HFFc6 (cell line): ENCODE measurements around the gene STOML1. TPM values are rescaled to one million over a fixed set of nuclear protein-coding genes. Genes with fewer than 3 reads are reported as not detected.

ENCODE experiments used
- DNase-seq: peaks from one replicate; pipeline ENCODE4 v3.0.0-alpha.2; 2018
- H3K27ac Mint-ChIP-seq: 2 replicates; pipeline ENCODE4 v1.8.0; 2020; ENCODE audit warnings: mild to moderate bottlenecking, mixed read lengths
- H3K27me3 Mint-ChIP-seq: 2 replicates; pipeline ENCODE4 v1.8.0; 2021; ENCODE audit warnings: mild to moderate bottlenecking, moderate library complexity, mixed read lengths; ENCODE audit not compliant: insufficient read depth
- H3K36me3 Mint-ChIP-seq: 2 replicates; pipeline ENCODE4 v1.8.0; 2021; ENCODE audit warnings: low read depth, mixed read lengths
- H3K4me1 Mint-ChIP-seq: 2 replicates; pipeline ENCODE4 v1.8.0; 2020; ENCODE audit warnings: low read depth, mixed read lengths
- H3K4me3 Mint-ChIP-seq: 2 replicates; pipeline ENCODE4 v1.8.0; 2020; ENCODE audit warnings: mild to moderate bottlenecking, moderate library complexity, mixed read lengths
- H3K9me3 Mint-ChIP-seq: 2 replicates; pipeline ENCODE4 v1.8.0; 2020; ENCODE audit warnings: mild to moderate bottlenecking, mixed read lengths
- CTCF ChIP-seq: fragments of 200-600 bp; sonication (generic); IDR thresholded peaks from 2 replicates; pipeline ENCODE4 v1.5.0; 2021; ENCODE audit warnings: antibody characterized with exemption, mild to moderate bottlenecking
- total RNA-seq, 6 experiments: library from RNA; stranded (reverse); fragmentation: NEBNext Ultra II Directional; extraction: Animal tissue kit (Norgen Biotek cat#: 25700); gene quantifications; 2 replicates in 1 of 6; 3 replicates in 5 of 6; pipeline ENCODE4 v1.2.3, GENCODE V29; 2021

Gene STOML1
- total RNA-seq, 6 experiments from 2014 or later: 21.4 to 30.6 (median 24.7) TPM

GRCh38 chr15:73993211-73993994, 1.3 kb upstream of the STOML1 start:
- DNase-seq: no peak
- Mint-ChIP-seq H3K27me3 (no peaks in the 10 kb centered on the region; the same call in 1 of the 2 replicates), H3K4me1 (peaks cover 68% of the 10 kb centered on the region), H3K4me3 (peak overlapping the region; percentile 98), H3K27ac (peak overlapping the region; percentile 82), H3K9me3 (no peaks in the 10 kb centered on the region), H3K36me3 (peaks cover 7% of the 10 kb centered on the region; the same call in 1 of the 2 replicates)
- no peak for TF ChIP-seq CTCF

DNA sequence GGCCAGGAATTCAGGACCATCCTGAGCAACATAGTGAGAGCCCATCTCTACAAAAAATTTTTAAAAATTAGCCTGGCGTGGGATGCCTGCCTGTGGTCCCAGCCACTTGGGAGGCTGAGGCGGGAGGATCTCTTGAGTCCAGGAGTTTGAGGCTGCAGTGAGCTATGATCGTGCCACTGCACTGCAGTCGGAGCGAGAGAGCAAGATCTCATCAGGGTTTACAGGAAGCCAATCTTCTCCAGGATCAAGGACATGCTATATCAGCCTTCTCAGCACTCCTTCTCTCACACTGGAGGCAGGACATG, 451 bp upstream of the STOML1 start:
- H3K36me3 Mint-ChIP-seq: peaks cover 7% of the 10 kb centered on the region; the same call in 1 of the 2 replicates
- H3K9me3 Mint-ChIP-seq: no peaks in the 10 kb centered on the region
- no peaks in the 10 kb centered on the region; the same call in 1 of the 2 replicates for H3K27me3 Mint-ChIP-seq
- H3K4me3 Mint-ChIP-seq: peak overlapping the region; percentile 59
- H3K27ac Mint-ChIP-seq: peak overlapping the region; percentile 43; the same call in 1 of the 2 replicates
- peaks cover 75% of the 10 kb centered on the region for H3K4me1 Mint-ChIP-seq
- DNase-seq: no peak
- peak; percentile 54 for TF ChIP-seq CTCF

- no peaks in the 10 kb centered on the region for H3K9me3 Mint-ChIP-seq
- H3K27ac Mint-ChIP-seq: peak overlapping the region; percentile 71
- no peaks in the 10 kb centered on the region; the same call in 1 of the 2 replicates for H3K27me3 Mint-ChIP-seq
- no peak for DNase-seq
- peaks cover 75% of the 10 kb centered on the region for H3K4me1 Mint-ChIP-seq
- H3K4me3 Mint-ChIP-seq: peak overlapping the region; percentile 89
- peaks cover 7% of the 10 kb centered on the region; the same call in 1 of the 2 replicates for H3K36me3 Mint-ChIP-seq
- TF ChIP-seq CTCF: no peak
Measured at GRCh38 chr15:73991260-73991659, 835 bp downstream of the STOML1 start.

DNA sequence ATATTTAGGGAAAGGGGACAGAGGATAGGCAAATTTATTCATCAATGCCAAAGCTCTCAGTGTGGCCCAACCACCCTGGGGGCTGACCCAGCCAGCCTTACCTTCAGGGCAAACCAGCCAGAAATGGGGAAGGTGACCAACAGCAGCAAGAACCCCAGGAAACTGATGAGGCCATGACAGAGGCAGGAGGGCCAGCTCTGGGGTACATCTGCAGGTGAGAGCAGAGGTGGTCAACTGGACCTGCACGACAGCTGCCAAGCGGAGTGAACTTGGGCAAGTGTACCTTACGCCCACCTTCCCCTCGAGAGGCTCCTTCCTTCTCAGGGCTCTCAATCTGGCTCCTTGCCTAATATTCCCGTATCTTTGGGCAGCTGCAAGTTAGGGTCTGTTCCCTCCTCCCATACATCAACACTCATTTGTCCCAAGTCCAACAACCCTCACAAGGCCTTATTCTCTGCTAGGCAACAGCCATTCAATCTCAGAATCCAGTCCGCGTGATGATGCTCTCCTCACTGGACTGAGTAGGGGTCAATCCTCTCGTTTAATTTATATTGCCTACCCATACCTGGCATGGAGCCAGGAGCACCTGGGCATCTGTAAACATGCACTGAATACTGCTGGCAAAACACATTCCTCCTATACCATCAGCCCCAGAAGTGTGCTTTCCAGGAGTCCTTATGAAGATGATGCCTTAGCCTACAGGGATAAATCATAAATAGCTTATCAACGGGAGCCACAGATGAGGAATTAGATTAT, 1.7 kb downstream of the STOML1 start:
- Mint-ChIP-seq H3K4me1 (peaks cover 77% of the 10 kb centered on the region), H3K9me3 (no peaks in the 10 kb centered on the region), H3K27ac (no peak overlapping the region; the same call in 1 of the 2 replicates), H3K4me3 (peak overlapping the region; percentile 89; the same call in 1 of the 2 replicates), H3K27me3 (no peaks in the 10 kb centered on the region; the same call in 1 of the 2 replicates), H3K36me3 (peaks cover 7% of the 10 kb centered on the region; the same call in 1 of the 2 replicates)
- DNase-seq: no peak
- no peak for TF ChIP-seq CTCF

GRCh38 chr15:73989001-73989798, 2.9 kb downstream of the STOML1 start:
- peak; percentile 86 for DNase-seq
- peaks cover 81% of the 10 kb centered on the region for H3K4me1 Mint-ChIP-seq
- H3K27me3 Mint-ChIP-seq: no peaks in the 10 kb centered on the region; the same call in 1 of the 2 replicates
- H3K36me3 Mint-ChIP-seq: peaks cover 6% of the 10 kb centered on the region; the same call in 1 of the 2 replicates
- TF ChIP-seq CTCF: no peak
- no peaks in the 10 kb centered on the region for H3K9me3 Mint-ChIP-seq
- H3K27ac Mint-ChIP-seq: peak overlapping the region; percentile 86
- H3K4me3 Mint-ChIP-seq: peak overlapping the region; percentile 47
